K562 (cell line): ENCODE results near the gene KASH5.

Source experiments
- ATF3 ChIP-seq, 2 experiments: fragments of 450-650 bp in 1 of 2; sonication (generic) in 1 of 2; formaldehyde crosslinking in 1 of 2; IDR thresholded peaks in 1 of 2; conservative IDR thresholded peaks in 1 of 2; 2 replicates each; pipeline versions ENCODE4 v1.6.1 to v1.8.1; 2016 to 2023; ENCODE audit warnings: mild to moderate bottlenecking in 2 of 2, moderate library complexity in 2 of 2, inconsistent platforms in 1 of 2, missing genetic modification reagents in 1 of 2
- ATF6 ChIP-seq: sonication (generic); formaldehyde crosslinking; IDR thresholded peaks from 2 replicates; pipeline ENCODE4 v1.4.0; 2020; ENCODE audit warnings: mild to moderate bottlenecking, missing genetic modification reagents
- DPF2 ChIP-seq: fragments of 450-650 bp; IDR thresholded peaks from 2 replicates; pipeline ENCODE4 v1.6.1; 2016
- MTA3 ChIP-seq: fragments of 450-650 bp; formaldehyde crosslinking; IDR thresholded peaks from 2 replicates; pipeline ENCODE4 v1.6.1; 2017; ENCODE audit warnings: mild to moderate bottlenecking, borderline replicate concordance
- PRPF4 ChIP-seq: fragments of 200-400 bp; formaldehyde crosslinking; IDR thresholded peaks from one replicate; pipeline ENCODE4 v1.6.1; 2017; ENCODE audit warnings: low read length, low read depth, mild to moderate bottlenecking; ENCODE audit not compliant: insufficient read depth, poor library complexity, severe bottlenecking
- ZNF121 ChIP-seq: sonication (generic); formaldehyde crosslinking; conservative IDR thresholded peaks from 2 replicates; pipeline ENCODE4 v1.8.0; 2022; ENCODE audit warnings: missing genetic modification reagents

- TF ChIP-seq PRPF4 (no peak), MTA3 (no peak), DPF2 (no peak), ATF3 (IDR thresholded peaks at IDR 0.05) (no peak), ATF3 (CRISPR knock-in tag; conservative IDR thresholded peaks at IDR 0.05) (no peak), ZNF121 (CRISPR knock-in tag) (no peak), ATF6 (CRISPR knock-in tag) (no peak)
Measured at GRCh38 chr19:49356382-49356781, 31.7 kb upstream of the KASH5 start.
